HUDEP-2 (cell line): Measurements from ENCODE around the gene SH2D1A.

ENCODE experiments used
- DNase-seq, 76 experiments: peaks; one replicate each; lab custom pipeline; 2025; ENCODE audit not compliant: unreplicated experiment in 76 of 76; lab: John Stamatoyannopoulos, UW

The SH2D1A gene

DNA sequence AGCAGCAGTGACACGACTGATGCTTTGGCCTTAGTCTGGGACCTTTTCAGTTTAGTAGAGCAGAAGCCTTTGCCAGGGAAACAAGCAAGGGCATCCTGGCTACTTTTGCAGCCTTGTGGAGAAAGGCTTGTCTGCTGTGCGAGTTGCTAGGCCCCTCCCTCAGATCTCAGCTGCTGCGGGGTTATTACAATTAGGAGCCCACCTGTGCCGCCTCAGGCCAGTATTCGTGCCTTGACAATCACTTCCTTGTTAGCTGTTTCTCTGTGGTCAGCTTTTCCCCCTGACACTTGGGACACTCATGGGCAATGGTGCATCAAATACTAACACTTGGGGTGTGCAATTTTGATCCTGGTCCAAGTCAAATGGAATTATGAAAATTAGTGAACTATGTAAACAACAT, 67.9 kb downstream of the SH2D1A start:
- no peak for DNase-seq

DNA sequence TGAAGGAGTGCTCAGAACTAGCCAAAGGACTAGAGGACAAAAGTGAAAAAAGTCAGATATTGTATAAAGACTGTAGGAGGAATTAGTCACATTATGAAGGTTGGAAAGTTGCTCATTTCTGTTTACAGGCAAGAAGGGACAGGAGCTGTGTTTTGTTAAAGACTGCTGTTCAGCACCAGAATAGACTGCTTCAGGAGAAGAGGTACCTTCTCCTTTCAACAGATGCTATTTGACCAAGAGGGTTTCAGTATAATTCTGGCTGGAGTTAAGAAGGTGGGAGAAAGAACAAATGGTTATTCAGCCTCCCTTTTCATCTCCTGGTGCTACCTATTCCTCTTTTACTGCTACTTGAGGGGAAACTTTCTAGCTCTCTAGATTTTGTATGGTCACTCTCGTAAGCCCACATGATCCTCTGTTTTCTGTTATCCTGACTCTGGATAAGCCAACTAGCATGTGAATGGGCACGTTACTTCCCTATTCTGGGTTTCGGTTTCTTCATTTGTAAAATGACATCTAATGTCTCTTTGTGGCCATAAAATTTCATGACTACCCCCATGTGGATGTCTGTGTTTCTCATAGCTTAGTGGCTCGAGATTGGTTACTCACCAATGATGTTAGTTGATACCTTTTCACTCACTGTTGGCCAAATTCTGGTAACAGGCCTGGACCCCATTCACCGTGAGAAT, 68.9 kb downstream of the SH2D1A start:
- no peak for DNase-seq

DNA sequence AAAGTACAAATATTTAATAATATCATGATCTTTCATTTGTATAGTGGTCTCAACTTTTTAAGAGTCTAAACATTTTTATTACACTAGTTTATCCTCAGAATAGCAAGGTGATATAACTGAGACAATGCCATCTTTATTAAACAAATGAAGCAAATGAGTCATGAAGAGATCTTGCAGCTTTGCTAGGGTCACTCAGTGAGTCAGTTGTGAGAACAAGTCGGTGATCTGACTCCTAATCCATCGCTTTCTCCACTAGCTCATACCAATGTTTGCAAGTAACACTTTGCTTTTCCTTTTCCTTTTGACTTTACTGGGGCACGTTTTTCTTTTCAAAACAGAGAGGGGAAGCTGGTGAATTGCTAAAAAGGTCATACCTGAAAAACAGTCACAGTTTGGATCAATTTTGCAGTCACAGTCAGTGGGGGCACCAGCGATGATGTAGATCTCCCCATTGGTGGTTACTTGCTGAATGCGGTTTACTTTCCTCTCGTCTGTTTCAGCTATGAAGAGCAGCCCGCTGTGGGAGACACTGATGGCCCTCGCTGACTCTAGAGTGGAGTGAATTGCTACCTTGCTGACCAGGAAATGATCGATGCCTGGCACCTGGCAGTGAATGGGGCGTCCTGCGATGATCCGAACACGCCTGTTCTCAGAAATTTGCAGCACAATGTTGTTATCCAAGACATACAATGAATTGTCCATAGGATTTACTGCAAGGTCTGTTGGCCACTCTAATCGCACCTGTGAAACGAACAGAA, 75.7 kb downstream of the SH2D1A start:
- DNase-seq = no peak
